Endothelial cell of umbilical vein (primary cell): Measurements from ENCODE around the gene NELL2. TPM values are rescaled to one million over a fixed set of nuclear protein-coding genes. Genes with fewer than 3 reads are reported as not detected.
"Not testable (repeated sequence)": the region's sequence is repeated elsewhere in the genome, so short reads cannot be mapped to it uniquely, and the experiment has no call there.

Source experiments
- BruUV-seq: library from RNA; stranded (reverse); fragments of 400-500 nt; replicated peaks from 2 replicates; lab custom pipeline; 2021; lab: Mats Ljungman, UMichigan
- CTCF ChIA-PET: fragments of 300-600, 350-600 bp; sonication (Branson Sonifier 250); formaldehyde crosslinking; loops from one replicate; lab custom pipeline; 2021; ENCODE audit warnings: antibody characterized with exemption, inconsistent platforms; lab: Charles Lee
- POLR2A ChIA-PET: fragments of 300-600, 350-600 bp; sonication (Branson Sonifier 250); formaldehyde crosslinking; loops from one replicate; lab custom pipeline; 2021; ENCODE audit warnings: antibody characterized with exemption, inconsistent platforms; lab: Charles Lee
- DNase-seq: peaks from one replicate; pipeline ENCODE4 v3.0.0-alpha.2; 2011; ENCODE audit warnings: low read depth, low spot score
- FAIRE-seq: peaks from 2 replicates; lab custom pipeline; 2011; peaks lifted over from hg19 to GRCh38; lab: Jason Lieb, UNC
- H2AFZ ChIP-seq: 2 replicates; pipeline ENCODE4 v1.6.0; 2012; ENCODE audit warnings: low read depth, low read length, control low read depth, inconsistent platforms
- H3K27ac ChIP-seq: 2 replicates; pipeline ENCODE4 v1.5.1; 2011; ENCODE audit warnings: low read depth, mild to moderate bottlenecking, control low read depth, low read length, moderate library complexity; ENCODE audit not compliant: insufficient read depth
- H3K27me3 ChIP-seq, 2 experiments: 2 replicates each; pipeline versions ENCODE4 v1.6.0 to v1.6.1; 2011; ENCODE audit warnings: low read length in 2 of 2, mixed read lengths in 1 of 2; ENCODE audit not compliant: control insufficient read depth in 2 of 2, insufficient read depth in 2 of 2
- H3K36me3 ChIP-seq, 2 experiments: 2 replicates in 1 of 2; 3 replicates in 1 of 2; pipeline ENCODE4 v1.5.1; 2011; ENCODE audit warnings: low read length in 2 of 2, mild to moderate bottlenecking in 1 of 2, moderate library complexity in 1 of 2; ENCODE audit not compliant: control insufficient read depth in 2 of 2, insufficient read depth in 2 of 2; ENCODE audit errors: extremely low read depth in 1 of 2
- H3K4me1 ChIP-seq: 3 replicates; pipeline ENCODE4 v1.5.1; 2011; ENCODE audit warnings: mild to moderate bottlenecking, low read length; ENCODE audit not compliant: control insufficient read depth, insufficient read depth; ENCODE audit errors: extremely low read depth
- H3K4me2 ChIP-seq: 2 replicates; pipeline ENCODE4 v1.6.1; 2011; ENCODE audit warnings: low read length, control low read depth, mixed read lengths; ENCODE audit not compliant: insufficient read depth
- H3K4me3 ChIP-seq, 3 experiments: fragments of 200-600 bp in 1 of 3; sonication (generic), shearing (Covaris generic) in 1 of 3; replicated peaks in 1 of 3; 2 replicates each; pipeline ENCODE4 v1.5.1; 2011 to 2016; ENCODE audit warnings: control low read depth in 3 of 3, low read length in 3 of 3, mild to moderate bottlenecking in 2 of 3, inconsistent platforms in 1 of 3, low read depth in 1 of 3, moderate library complexity in 1 of 3; ENCODE audit not compliant: insufficient read depth in 1 of 3
- H3K79me2 ChIP-seq: 2 replicates; pipeline ENCODE4 v1.6.0; 2012; ENCODE audit warnings: low read length, inconsistent platforms; ENCODE audit not compliant: control insufficient read depth, insufficient read depth
- H3K9ac ChIP-seq: replicated peaks from 2 replicates; pipeline ENCODE3; 2011; ENCODE audit warnings: low read length, control low read depth; ENCODE audit not compliant: insufficient read depth; ENCODE audit errors: extremely low read depth
- H3K9me1 ChIP-seq: replicated peaks from 3 replicates; pipeline ENCODE4 v1.6.0; 2011; ENCODE audit warnings: mild to moderate bottlenecking, low read length; ENCODE audit not compliant: control insufficient read depth, insufficient read depth; ENCODE audit errors: extremely low read depth
- H3K9me3 ChIP-seq: replicated peaks from 2 replicates; pipeline ENCODE4 v1.5.1; 2012; ENCODE audit warnings: low read length, inconsistent platforms; ENCODE audit not compliant: control insufficient read depth, insufficient read depth
- H4K20me1 ChIP-seq: replicated peaks from 2 replicates; pipeline ENCODE3; 2011; ENCODE audit warnings: mild to moderate bottlenecking, low read length; ENCODE audit not compliant: control insufficient read depth, insufficient read depth; ENCODE audit errors: extremely low read depth
- EZH2 ChIP-seq: IDR thresholded peaks from 2 replicates; pipeline ENCODE4 v1.6.1; 2012; ENCODE audit warnings: borderline replicate concordance, low read depth, mild to moderate bottlenecking, moderate library complexity, low read length, inconsistent platforms; ENCODE audit not compliant: severe bottlenecking
- FOS ChIP-seq: IDR thresholded peaks from 2 replicates; pipeline ENCODE4 v1.6.1; 2011; ENCODE audit warnings: mild to moderate bottlenecking, low read length, moderate library complexity, borderline replicate concordance; ENCODE audit not compliant: insufficient read depth
- GATA2 ChIP-seq: IDR thresholded peaks from 2 replicates; pipeline ENCODE4 v1.7.0; 2011; ENCODE audit warnings: low read depth, mild to moderate bottlenecking, moderate library complexity, mixed read lengths, low read length; ENCODE audit not compliant: insufficient read length, insufficient read depth
- JUN ChIP-seq: IDR thresholded peaks from 2 replicates; pipeline ENCODE4 v1.6.1; 2011; ENCODE audit warnings: borderline replicate concordance, low read depth; ENCODE audit not compliant: insufficient read length, insufficient read depth
- MYC ChIP-seq: IDR thresholded peaks from one replicate; pipeline ENCODE4 v1.6.1; 2011; ENCODE audit warnings: mild to moderate bottlenecking, low read depth, low read length
- POLR2A ChIP-seq: IDR thresholded peaks from 2 replicates; pipeline ENCODE4 v1.6.1; 2012; ENCODE audit warnings: low read depth, mild to moderate bottlenecking, control low read depth, low read length
- POLR2AphosphoS5 ChIP-seq: IDR thresholded peaks from 2 replicates; pipeline ENCODE4 v1.6.1; 2012; ENCODE audit warnings: low read depth, mild to moderate bottlenecking, control low read depth, low read length, moderate library complexity; ENCODE audit not compliant: insufficient read depth
- dilution Hi-C: fragments of 300-500 bp; cut with MboI; formaldehyde crosslinking; loops from one replicate; pipeline ENCODE4 v1.15.0; 2019; ENCODE audit warnings: low sequenced_read_pairs; ENCODE audit not compliant: extremely low pct_ligation_motif_present
- intact Hi-C: fragments of 100-400 bp; cut with micrococcal nuclease; formaldehyde crosslinking; loops from one replicate; pipeline ENCODE4 v1.10.0; 2022
- polyA plus RNA-seq, 4 experiments: library from polyadenylated mRNA; depleted of rRNA in 3 of 4; stranded (reverse) in 3 of 4; unstranded in 1 of 4; fragments of >200 nt; gene quantifications; 2 replicates each; pipeline versions ENCODE4 v1.2.1 to v1.2.3, GENCODE V29; 2011 to 2012; ENCODE audit warnings: missing spikeins in 1 of 4
- total RNA-seq: library from RNA; stranded (reverse); gene quantifications from 2 replicates; pipeline ENCODE4 v1.2.3, GENCODE V29; 2021
- TF ChIP-seq, protein P1 (sequence below): IDR thresholded peaks from 2 replicates; pipeline ENCODE4 v1.6.1; 2011; ENCODE audit not compliant: insufficient read depth, insufficient read length
- TF ChIP-seq, protein P2 (sequence below), 2 donors: IDR thresholded peaks; 1 replicate in 1 of 2; 2 replicates in 1 of 2; pipeline ENCODE4 v1.5.1; 2011; ENCODE audit warnings: low read length in 2 of 2, mild to moderate bottlenecking in 2 of 2, moderate library complexity in 2 of 2, control low read depth in 1 of 2, inconsistent platforms in 1 of 2, low read depth in 1 of 2; ENCODE audit not compliant: insufficient read depth in 1 of 2; ENCODE audit errors: extremely low read depth in 1 of 2

The NELL2 gene
- total and polyA plus RNA-seq, 2 donors (not counting 3 experiments of a cell fraction or from before 2014, with no cell fraction given), result 0.11 to 0.49 TPM

DNA sequence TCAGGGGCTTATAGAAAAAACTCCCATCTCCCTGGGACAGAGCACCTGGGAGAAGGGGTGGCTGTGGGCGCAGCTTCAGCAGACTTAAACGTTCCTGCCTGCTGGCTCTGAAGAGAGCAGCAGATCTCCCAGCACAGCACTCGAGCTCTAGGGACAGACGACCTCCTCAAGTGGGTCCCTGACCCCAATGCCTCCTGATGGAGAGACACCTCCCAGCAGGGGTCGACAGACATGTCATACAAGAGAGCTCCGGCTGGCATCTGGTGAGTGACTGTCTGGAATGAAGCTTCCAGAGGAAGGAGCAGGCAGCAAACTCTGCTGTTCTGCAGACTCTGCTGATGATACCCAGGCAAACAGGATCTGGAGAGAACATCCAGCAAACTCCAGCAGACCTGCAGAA lies 22.0 kb upstream of the NELL2 start:
- H3K27ac ChIP-seq, FAIRE-seq, H3K4me3 ChIP-seq, H3K27me3 ChIP-seq, H4K20me1 ChIP-seq, H3K79me2 ChIP-seq, CTCF ChIA-PET, H3K36me3 ChIP-seq, POLR2A ChIA-PET, dilution Hi-C loops, DNase-seq, BruUV-seq, H3K4me2 ChIP-seq, H3K9ac ChIP-seq, H3K4me1 ChIP-seq, intact Hi-C loops, H2AFZ ChIP-seq, H3K9me3 ChIP-seq, H3K9me1 ChIP-seq: not testable (repeated sequence)

DNA sequence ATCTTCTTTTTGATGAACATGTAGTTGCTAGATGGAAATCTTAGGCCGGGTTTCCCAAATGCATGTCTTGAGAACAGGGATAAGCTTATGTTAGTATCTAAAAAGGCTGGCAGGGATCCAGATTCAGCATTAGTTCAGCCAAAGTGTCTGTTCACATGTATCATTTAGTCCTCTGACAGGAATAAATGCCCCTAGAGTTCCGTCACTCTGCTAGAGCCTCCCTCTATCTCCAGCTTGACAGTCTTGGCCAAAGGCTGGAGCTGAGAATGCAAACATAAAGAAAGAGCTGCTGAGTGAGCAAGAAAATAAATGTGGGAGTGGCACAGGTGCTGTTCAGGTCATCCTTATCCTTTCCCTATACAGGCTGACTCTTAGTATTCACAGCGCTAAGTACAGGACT lies 13.8 kb upstream of the NELL2 start:
- dilution Hi-C loops, result no loop called here

More for the DNA sequence above, 13.8 kb upstream of the NELL2 start:
- H3K9me1 ChIP-seq, result no peaks in the 10 kb centered on the region
- DNase-seq (no peak), FAIRE-seq (no peak)
- no peak overlapping the region for H3K27ac ChIP-seq
- H3K4me2 ChIP-seq, result no peak overlapping the region
- no peaks in the 10 kb centered on the region for H3K36me3 ChIP-seq
- no peak for TF ChIP-seq POLR2A
- no peak for TF ChIP-seq JUN
- TF ChIP-seq EZH2, result no peak
- no peak for TF ChIP-seq GATA2
- TF ChIP-seq, protein P1, sequence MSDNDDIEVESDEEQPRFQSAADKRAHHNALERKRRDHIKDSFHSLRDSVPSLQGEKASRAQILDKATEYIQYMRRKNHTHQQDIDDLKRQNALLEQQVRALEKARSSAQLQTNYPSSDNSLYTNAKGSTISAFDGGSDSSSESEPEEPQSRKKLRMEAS, result no peak
- TF ChIP-seq FOS, result no peak
- TF ChIP-seq, protein P2, sequence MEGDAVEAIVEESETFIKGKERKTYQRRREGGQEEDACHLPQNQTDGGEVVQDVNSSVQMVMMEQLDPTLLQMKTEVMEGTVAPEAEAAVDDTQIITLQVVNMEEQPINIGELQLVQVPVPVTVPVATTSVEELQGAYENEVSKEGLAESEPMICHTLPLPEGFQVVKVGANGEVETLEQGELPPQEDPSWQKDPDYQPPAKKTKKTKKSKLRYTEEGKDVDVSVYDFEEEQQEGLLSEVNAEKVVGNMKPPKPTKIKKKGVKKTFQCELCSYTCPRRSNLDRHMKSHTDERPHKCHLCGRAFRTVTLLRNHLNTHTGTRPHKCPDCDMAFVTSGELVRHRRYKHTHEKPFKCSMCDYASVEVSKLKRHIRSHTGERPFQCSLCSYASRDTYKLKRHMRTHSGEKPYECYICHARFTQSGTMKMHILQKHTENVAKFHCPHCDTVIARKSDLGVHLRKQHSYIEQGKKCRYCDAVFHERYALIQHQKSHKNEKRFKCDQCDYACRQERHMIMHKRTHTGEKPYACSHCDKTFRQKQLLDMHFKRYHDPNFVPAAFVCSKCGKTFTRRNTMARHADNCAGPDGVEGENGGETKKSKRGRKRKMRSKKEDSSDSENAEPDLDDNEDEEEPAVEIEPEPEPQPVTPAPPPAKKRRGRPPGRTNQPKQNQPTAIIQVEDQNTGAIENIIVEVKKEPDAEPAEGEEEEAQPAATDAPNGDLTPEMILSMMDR (IDR thresholded peaks at IDR 0.05; ENCODE audit: extremely low read depth in 1 of 2, insufficient read depth in 1 of 2, low read depth in 1 of 2, low read length in 2 of 2), result no peak
- no peak for TF ChIP-seq MYC
- TF ChIP-seq POLR2AphosphoS5, result no peak
- no peaks in the 10 kb centered on the region for H3K9me3 ChIP-seq
- ChIA-PET POLR2A (no interaction called here), CTCF (no interaction called here)
- H4K20me1 ChIP-seq, result no peaks in the 10 kb centered on the region
- no peaks in the 10 kb centered on the region for H3K79me2 ChIP-seq
- no TSS peak for BruUV-seq
- intact Hi-C loops, result no loop called here
- H3K27me3 ChIP-seq, result no peaks in the 10 kb centered on the region
- no peak overlapping the region for H2AFZ ChIP-seq
- H3K9ac ChIP-seq, result no peak overlapping the region
- H3K4me3 ChIP-seq, result no peak overlapping the region
- H3K4me1 ChIP-seq, result no peaks in the 10 kb centered on the region
